ENCODE data around the gene SSRP1. TPM values are rescaled to one million over a fixed set of nuclear protein-coding genes. Genes with fewer than 3 reads are reported as not detected.

SSRP1 gene
- total and polyA plus RNA-seq, 2 of the 13 experiments (the other 11 are each of a cell fraction or from before 2014, with no cell fraction given) = 93.6 to 129 TPM

DNA sequence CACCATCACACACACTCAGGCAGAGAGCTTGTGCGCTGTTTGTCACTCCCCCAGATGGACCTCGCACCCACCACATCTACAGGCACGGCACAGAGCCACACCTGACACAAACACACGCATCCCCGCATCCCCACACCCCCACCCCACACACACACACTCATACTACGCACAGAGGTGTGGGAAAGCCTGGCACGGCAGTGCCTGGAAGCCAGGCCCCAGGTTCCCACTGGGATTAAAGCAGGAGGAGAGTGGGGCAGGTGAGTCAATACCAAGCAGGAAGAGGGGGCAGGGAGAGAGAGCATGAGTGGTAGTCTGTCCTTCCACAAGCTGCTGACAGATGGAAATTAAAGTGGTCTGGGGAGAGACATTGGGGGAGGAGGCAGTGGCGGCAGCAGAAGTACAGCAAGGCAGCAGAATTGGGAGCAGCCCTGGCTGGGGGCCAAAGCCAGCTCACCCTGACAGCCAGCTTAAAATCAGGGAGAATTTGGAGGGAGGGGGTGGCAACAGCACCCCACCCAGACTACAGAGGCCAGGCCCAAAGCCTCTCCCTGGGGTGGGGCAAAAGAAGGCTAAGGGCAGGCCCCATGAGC lies 31.6 kb downstream of the SSRP1 start (continued):
- TF ChIP-seq, protein P1, sequence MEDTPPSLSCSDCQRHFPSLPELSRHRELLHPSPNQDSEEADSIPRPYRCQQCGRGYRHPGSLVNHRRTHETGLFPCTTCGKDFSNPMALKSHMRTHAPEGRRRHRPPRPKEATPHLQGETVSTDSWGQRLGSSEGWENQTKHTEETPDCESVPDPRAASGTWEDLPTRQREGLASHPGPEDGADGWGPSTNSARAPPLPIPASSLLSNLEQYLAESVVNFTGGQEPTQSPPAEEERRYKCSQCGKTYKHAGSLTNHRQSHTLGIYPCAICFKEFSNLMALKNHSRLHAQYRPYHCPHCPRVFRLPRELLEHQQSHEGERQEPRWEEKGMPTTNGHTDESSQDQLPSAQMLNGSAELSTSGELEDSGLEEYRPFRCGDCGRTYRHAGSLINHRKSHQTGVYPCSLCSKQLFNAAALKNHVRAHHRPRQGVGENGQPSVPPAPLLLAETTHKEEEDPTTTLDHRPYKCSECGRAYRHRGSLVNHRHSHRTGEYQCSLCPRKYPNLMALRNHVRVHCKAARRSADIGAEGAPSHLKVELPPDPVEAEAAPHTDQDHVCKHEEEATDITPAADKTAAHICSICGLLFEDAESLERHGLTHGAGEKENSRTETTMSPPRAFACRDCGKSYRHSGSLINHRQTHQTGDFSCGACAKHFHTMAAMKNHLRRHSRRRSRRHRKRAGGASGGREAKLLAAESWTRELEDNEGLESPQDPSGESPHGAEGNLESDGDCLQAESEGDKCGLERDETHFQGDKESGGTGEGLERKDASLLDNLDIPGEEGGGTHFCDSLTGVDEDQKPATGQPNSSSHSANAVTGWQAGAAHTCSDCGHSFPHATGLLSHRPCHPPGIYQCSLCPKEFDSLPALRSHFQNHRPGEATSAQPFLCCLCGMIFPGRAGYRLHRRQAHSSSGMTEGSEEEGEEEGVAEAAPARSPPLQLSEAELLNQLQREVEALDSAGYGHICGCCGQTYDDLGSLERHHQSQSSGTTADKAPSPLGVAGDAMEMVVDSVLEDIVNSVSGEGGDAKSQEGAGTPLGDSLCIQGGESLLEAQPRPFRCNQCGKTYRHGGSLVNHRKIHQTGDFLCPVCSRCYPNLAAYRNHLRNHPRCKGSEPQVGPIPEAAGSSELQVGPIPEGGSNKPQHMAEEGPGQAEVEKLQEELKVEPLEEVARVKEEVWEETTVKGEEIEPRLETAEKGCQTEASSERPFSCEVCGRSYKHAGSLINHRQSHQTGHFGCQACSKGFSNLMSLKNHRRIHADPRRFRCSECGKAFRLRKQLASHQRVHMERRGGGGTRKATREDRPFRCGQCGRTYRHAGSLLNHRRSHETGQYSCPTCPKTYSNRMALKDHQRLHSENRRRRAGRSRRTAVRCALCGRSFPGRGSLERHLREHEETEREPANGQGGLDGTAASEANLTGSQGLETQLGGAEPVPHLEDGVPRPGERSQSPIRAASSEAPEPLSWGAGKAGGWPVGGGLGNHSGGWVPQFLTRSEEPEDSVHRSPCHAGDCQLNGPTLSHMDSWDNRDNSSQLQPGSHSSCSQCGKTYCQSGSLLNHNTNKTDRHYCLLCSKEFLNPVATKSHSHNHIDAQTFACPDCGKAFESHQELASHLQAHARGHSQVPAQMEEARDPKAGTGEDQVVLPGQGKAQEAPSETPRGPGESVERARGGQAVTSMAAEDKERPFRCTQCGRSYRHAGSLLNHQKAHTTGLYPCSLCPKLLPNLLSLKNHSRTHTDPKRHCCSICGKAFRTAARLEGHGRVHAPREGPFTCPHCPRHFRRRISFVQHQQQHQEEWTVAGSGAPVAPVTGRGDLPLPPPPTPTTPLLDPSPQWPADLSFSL (CRISPR knock-in tag; IDR thresholded peaks at IDR 0.05) = no peak
- TF ChIP-seq FIP1L1 (IDR thresholded peaks at IDR 0.05; ENCODE audit: borderline replicate concordance, insufficient read depth, low read depth, low read length) = no peak
- TF ChIP-seq ARHGAP35 (CRISPR knock-in tag; IDR thresholded peaks at IDR 0.05; ENCODE audit: borderline replicate concordance) = no peak
- TF ChIP-seq, protein P2, sequence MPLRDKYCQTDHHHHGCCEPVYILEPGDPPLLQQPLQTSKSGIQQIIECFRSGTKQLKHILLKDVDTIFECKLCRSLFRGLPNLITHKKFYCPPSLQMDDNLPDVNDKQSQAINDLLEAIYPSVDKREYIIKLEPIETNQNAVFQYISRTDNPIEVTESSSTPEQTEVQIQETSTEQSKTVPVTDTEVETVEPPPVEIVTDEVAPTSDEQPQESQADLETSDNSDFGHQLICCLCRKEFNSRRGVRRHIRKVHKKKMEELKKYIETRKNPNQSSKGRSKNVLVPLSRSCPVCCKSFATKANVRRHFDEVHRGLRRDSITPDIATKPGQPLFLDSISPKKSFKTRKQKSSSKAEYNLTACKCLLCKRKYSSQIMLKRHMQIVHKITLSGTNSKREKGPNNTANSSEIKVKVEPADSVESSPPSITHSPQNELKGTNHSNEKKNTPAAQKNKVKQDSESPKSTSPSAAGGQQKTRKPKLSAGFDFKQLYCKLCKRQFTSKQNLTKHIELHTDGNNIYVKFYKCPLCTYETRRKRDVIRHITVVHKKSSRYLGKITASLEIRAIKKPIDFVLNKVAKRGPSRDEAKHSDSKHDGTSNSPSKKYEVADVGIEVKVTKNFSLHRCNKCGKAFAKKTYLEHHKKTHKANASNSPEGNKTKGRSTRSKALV (CRISPR knock-in tag; IDR thresholded peaks at IDR 0.05) = no peak
- TF ChIP-seq SUZ12 (IDR thresholded peaks at IDR 0.05; ENCODE audit: low read depth, low read length) = no peak
- no peak for TF ChIP-seq REPIN1 (CRISPR knock-in tag; IDR thresholded peaks at IDR 0.05; ENCODE audit: borderline replicate concordance, low read depth)
- TF ChIP-seq KDM5A (IDR thresholded peaks at IDR 0.05; ENCODE audit: borderline replicate concordance, low read length) = no peak
- TF ChIP-seq ZNF180 (CRISPR knock-in tag; IDR thresholded peaks at IDR 0.05; ENCODE audit: borderline replicate concordance, low read depth) = no peak

Data from HepG2 (cell line).